Left lung (tissue), 10 donors: ENCODE measurements around the gene DIO3. TPM values are rescaled to one million over a fixed set of nuclear protein-coding genes. Genes with fewer than 3 reads are reported as not detected.
A peak's percentile ranks its signal among the peaks of the same experiment; 100 is the strongest.

Experiments
- ATAC-seq: fragments of 200-7000 bp; cut with Tn5 transposase; one replicate; pipeline ENCODE4 v1.9.1; 2020; ENCODE audit warnings: moderate library complexity
- DNase-seq, 4 donors: peaks; one replicate each; pipeline ENCODE4 v3.0.0-alpha.2; 2013 to 2020
- H3K27ac ChIP-seq, 2 donors: fragments of 200-600 bp; sonication (generic) in 1 of 2; one replicate each; pipeline versions ENCODE4 v1.5.0 to v1.8.0; 2020 to 2021
- H3K27me3 ChIP-seq, 2 donors: fragments of 200-600 bp; sonication (generic) in 1 of 2; one replicate each; pipeline versions ENCODE4 v1.5.0 to v1.8.0; 2020 to 2021
- H3K36me3 ChIP-seq, 2 donors: fragments of 200-600 bp; sonication (generic) in 1 of 2; one replicate each; pipeline versions ENCODE4 v1.5.0 to v1.8.0; 2020 to 2021
- H3K4me1 ChIP-seq, 2 donors: fragments of 200-600 bp; one replicate each; pipeline ENCODE4 v1.8.0; 2021
- H3K4me3 ChIP-seq, 2 donors: fragments of 200-600 bp; sonication (generic) in 1 of 2; one replicate each; pipeline versions ENCODE4 v1.5.0 to v1.8.0; 2020 to 2021; ENCODE audit warnings: mild to moderate bottlenecking in 1 of 2
- H3K9me3 ChIP-seq, 2 donors: fragments of 200-600 bp; sonication (generic) in 1 of 2; one replicate each; pipeline versions ENCODE4 v1.5.0 to v1.8.0; 2020 to 2021
- intact Hi-C, 2 donors: fragments of 100-400 bp; cut with DNase I; formaldehyde crosslinking; loops; one replicate each; pipeline versions ENCODE4 v1.11.2 to v1.14.2; 2022
- polyA plus RNA-seq, 6 donors: library from polyadenylated mRNA; unstranded; fragments of 120-200 nt; gene quantifications; one replicate each; pipeline ENCODE4 v1.2.1, GENCODE V29; 2013; ENCODE audit not compliant: insufficient read length in 6 of 6
- total RNA-seq, 2 donors: library from RNA; stranded (reverse); fragmentation: NEBNext Ultra II Directional; extraction: Animal tissue kit (Norgen Biotek cat#: 25700); gene quantifications; one replicate each; pipeline ENCODE4 v1.2.1, GENCODE V29; 2021
- TF ChIP-seq, protein P1 (sequence below), 2 donors: fragments of 200-600 bp; sonication (generic) in 1 of 2; IDR thresholded peaks; one replicate each; pipeline versions ENCODE4 v1.5.0 to v1.8.0; 2021; ENCODE audit warnings: antibody characterized with exemption in 2 of 2
- donor health status: DM: no; HTN: yes; CAD: no.
- donor health status: DM: no; HTN: no; CAD: no.

The DIO3 gene
- total and polyA plus RNA-seq, 8 donors: 0.16 to 0.84 (median 0.36) TPM

- DNase-seq (peak in 1 of 4 donors; percentile 58), ATAC-seq (no peak)
- Histone ChIP-seq H3K36me3 (no peaks in the 10 kb centered on the region), H3K27me3 (peaks cover 0 to 10% of the 10 kb centered on the region in 2 donors), H3K9me3 (no peaks in the 10 kb centered on the region), H3K4me1 (peaks cover 0 to 8% of the 10 kb centered on the region in 2 donors), H3K27ac (no peak overlapping the region), H3K4me3 (no peak overlapping the region)
- TF ChIP-seq, protein P1, sequence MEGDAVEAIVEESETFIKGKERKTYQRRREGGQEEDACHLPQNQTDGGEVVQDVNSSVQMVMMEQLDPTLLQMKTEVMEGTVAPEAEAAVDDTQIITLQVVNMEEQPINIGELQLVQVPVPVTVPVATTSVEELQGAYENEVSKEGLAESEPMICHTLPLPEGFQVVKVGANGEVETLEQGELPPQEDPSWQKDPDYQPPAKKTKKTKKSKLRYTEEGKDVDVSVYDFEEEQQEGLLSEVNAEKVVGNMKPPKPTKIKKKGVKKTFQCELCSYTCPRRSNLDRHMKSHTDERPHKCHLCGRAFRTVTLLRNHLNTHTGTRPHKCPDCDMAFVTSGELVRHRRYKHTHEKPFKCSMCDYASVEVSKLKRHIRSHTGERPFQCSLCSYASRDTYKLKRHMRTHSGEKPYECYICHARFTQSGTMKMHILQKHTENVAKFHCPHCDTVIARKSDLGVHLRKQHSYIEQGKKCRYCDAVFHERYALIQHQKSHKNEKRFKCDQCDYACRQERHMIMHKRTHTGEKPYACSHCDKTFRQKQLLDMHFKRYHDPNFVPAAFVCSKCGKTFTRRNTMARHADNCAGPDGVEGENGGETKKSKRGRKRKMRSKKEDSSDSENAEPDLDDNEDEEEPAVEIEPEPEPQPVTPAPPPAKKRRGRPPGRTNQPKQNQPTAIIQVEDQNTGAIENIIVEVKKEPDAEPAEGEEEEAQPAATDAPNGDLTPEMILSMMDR (IDR thresholded peaks at IDR 0.05): no peak
- intact Hi-C loops: no loop called here
These were observed 39.8 kb downstream of the DIO3 start for GRCh38 chr14:101600891-101601605.

- Histone ChIP-seq H3K9me3 (no peaks in the 10 kb centered on the region), H3K4me3 (no peak overlapping the region), H3K27ac (no peak overlapping the region), H3K27me3 (peaks cover 0 to 18% of the 10 kb centered on the region in 2 donors), H3K4me1 (peaks cover 0 to 2% of the 10 kb centered on the region in 2 donors), H3K36me3 (no peaks in the 10 kb centered on the region)
- DNase-seq: peak in 1 of 4 donors; percentile 72
- intact Hi-C loops: no loop called here
- no peak for ATAC-seq
- TF ChIP-seq, protein P1 (IDR thresholded peaks at IDR 0.05): no peak
These were observed 40.5 kb downstream of the DIO3 start for GRCh38 chr14:101601606-101602465.

GRCh38 chr14:101602466-101602840, 41.2 kb downstream of the DIO3 start:
- ATAC-seq: no peak
- H3K27me3 ChIP-seq: peaks cover 0 to 22% of the 10 kb centered on the region in 2 donors
- H3K4me1 ChIP-seq: no peaks in the 10 kb centered on the region
- no peak for DNase-seq
- H3K36me3 ChIP-seq: no peaks in the 10 kb centered on the region
- H3K27ac ChIP-seq: no peak overlapping the region
- intact Hi-C loops: no loop called here
- no peaks in the 10 kb centered on the region for H3K9me3 ChIP-seq
- no peak overlapping the region for H3K4me3 ChIP-seq
- TF ChIP-seq, protein P1 (IDR thresholded peaks at IDR 0.05): no peak

GRCh38 chr14:101603096-101603495, 41.8 kb downstream of the DIO3 start:
- no peaks in the 10 kb centered on the region for H3K36me3 ChIP-seq
- no peaks in the 10 kb centered on the region for H3K9me3 ChIP-seq
- no peaks in the 10 kb centered on the region for H3K4me1 ChIP-seq
- TF ChIP-seq, protein P1 (IDR thresholded peaks at IDR 0.05): no peak
- DNase-seq (peak in 1 of 4 donors; percentile 67), ATAC-seq (no peak)
- intact Hi-C loops: no loop called here
- no peak overlapping the region for H3K4me3 ChIP-seq
- no peak overlapping the region for H3K27ac ChIP-seq
- peaks cover 0 to 22% of the 10 kb centered on the region in 2 donors for H3K27me3 ChIP-seq
